SU-DHL-6 (cell line): ENCODE data around the gene BRSK1.

ENCODE experiments used
- H2AFZ ChIP-seq: fragments of 200-600 bp; sonication (generic); 2 replicates; pipeline ENCODE4 v1.6.1; 2014; ENCODE audit warnings: low read depth, mild to moderate bottlenecking, moderate library complexity, mixed read lengths, antibody characterized with exemption, low read length; ENCODE audit not compliant: severe bottlenecking
- H3F3A ChIP-seq: fragments of 200-600 bp; shearing (Covaris generic); 2 replicates; pipeline ENCODE4 v1.6.0; 2016; ENCODE audit warnings: antibody characterized with exemption, mild to moderate bottlenecking; ENCODE audit not compliant: insufficient read depth
- H3K27ac ChIP-seq: fragments of 200-600 bp; sonication (generic); 2 replicates; pipeline ENCODE4 v1.5.1; 2016; ENCODE audit warnings: low read depth, mild to moderate bottlenecking, low read length, moderate library complexity, mixed read lengths
- H3K27me3 ChIP-seq: fragments of 200-600 bp; sonication (generic), shearing (Covaris generic); 2 replicates; pipeline ENCODE4 v1.6.0; 2014; ENCODE audit warnings: mild to moderate bottlenecking, low read length
- H3K36me3 ChIP-seq: fragments of 200-600 bp; sonication (generic); 2 replicates; pipeline ENCODE4 v1.6.1; 2014; ENCODE audit warnings: mild to moderate bottlenecking, low read length, mixed read lengths
- H3K4me2 ChIP-seq: fragments of 300-600, 200-600 bp; shearing (Covaris generic), sonication (generic); 2 replicates; pipeline ENCODE4 v1.6.0; 2014; ENCODE audit warnings: low read length, low read depth, mild to moderate bottlenecking; ENCODE audit not compliant: poor library complexity, severe bottlenecking
- H3K4me3 ChIP-seq: fragments of 200-600 bp; sonication (generic); 2 replicates; pipeline ENCODE4 v1.5.1; 2014; ENCODE audit warnings: antibody characterized with exemption, low read length, mild to moderate bottlenecking, mixed read lengths; ENCODE audit not compliant: insufficient read depth, poor library complexity, severe bottlenecking
- H3K79me2 ChIP-seq: fragments of 200-600 bp; sonication (generic); 2 replicates; pipeline ENCODE4 v1.6.1; 2014; ENCODE audit warnings: mild to moderate bottlenecking, low read length, moderate library complexity; ENCODE audit not compliant: insufficient read depth
- H3K9ac ChIP-seq: fragments of 200-600 bp; sonication (generic); 2 replicates; pipeline ENCODE4 v1.7.0; 2014; ENCODE audit warnings: mild to moderate bottlenecking, low read length
- H3K9me2 ChIP-seq: fragments of 200-600 bp; sonication (generic); replicated peaks from 2 replicates; pipeline ENCODE4 v1.6.1; 2014; ENCODE audit warnings: low read length; ENCODE audit not compliant: insufficient read depth
- H3K9me3 ChIP-seq: fragments of 200-600 bp; sonication (generic); 2 replicates; pipeline ENCODE4 v1.6.1; 2014; ENCODE audit warnings: low read length, mixed read lengths; ENCODE audit not compliant: insufficient read depth
- H4K20me1 ChIP-seq: fragments of 200-600 bp; sonication (generic); 2 replicates; pipeline ENCODE4 v1.6.1; 2014; ENCODE audit warnings: low read depth, mild to moderate bottlenecking, antibody characterized with exemption, low read length, moderate library complexity, mixed read lengths
- EZH2phosphoT487 ChIP-seq: fragments of 200-600 bp; sonication (generic), shearing (Covaris generic); conservative IDR thresholded peaks from 2 replicates; pipeline ENCODE4 v1.6.1; 2018; ENCODE audit warnings: mild to moderate bottlenecking, antibody characterized with exemption, low read length, moderate library complexity, mixed read lengths
- TF ChIP-seq, protein P1 (sequence below): fragments of 200-600 bp; sonication (generic); IDR thresholded peaks from one replicate; pipeline ENCODE4 v1.5.1; 2017; ENCODE audit warnings: antibody characterized with exemption, mild to moderate bottlenecking, low read length, moderate library complexity; ENCODE audit not compliant: insufficient read depth, poor library complexity, severe bottlenecking

BRSK1 gene

DNA sequence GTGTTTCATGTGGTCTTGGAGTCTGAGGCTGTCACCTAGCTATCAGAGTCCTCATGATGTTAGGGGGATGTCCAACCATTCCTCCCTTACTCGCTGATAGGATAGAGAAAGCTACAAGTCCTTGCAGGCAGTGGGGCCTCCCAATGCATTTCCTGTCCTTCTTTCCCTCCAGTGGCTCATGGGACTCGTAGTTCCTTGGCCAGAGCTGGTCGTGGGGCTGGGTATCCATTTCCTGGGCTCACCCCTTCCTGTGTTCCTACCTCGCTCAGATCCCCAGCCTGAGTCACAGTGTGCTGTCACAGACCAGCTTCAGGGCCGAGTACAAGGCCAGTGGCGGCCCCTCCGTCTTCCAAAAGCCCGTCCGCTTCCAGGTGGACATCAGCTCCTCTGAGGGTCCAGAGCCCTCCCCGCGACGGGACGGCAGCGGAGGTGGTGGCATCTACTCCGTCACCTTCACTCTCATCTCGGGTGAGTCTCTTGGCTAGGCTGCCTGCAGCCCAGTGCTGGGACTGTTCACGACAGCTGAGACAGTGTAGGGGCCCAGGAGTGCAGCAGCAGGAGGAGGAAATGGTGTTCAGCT lies 22.3 kb downstream of the BRSK1 start:
- Histone ChIP-seq H3K27ac (no peak overlapping the region), H3K9me3 (no peaks in the 10 kb centered on the region), H3K9ac (no peak overlapping the region), H3K79me2 (no peaks in the 10 kb centered on the region), H3K4me2 (no peak overlapping the region), H3K36me3 (no peaks in the 10 kb centered on the region), H3F3A (no peaks in the 10 kb centered on the region), H3K27me3 (no peaks in the 10 kb centered on the region), H2AFZ (no peak overlapping the region), H3K9me2 (no peaks in the 10 kb centered on the region), H4K20me1 (no peaks in the 10 kb centered on the region), H3K4me3 (no peak overlapping the region)
- TF ChIP-seq, protein P1, sequence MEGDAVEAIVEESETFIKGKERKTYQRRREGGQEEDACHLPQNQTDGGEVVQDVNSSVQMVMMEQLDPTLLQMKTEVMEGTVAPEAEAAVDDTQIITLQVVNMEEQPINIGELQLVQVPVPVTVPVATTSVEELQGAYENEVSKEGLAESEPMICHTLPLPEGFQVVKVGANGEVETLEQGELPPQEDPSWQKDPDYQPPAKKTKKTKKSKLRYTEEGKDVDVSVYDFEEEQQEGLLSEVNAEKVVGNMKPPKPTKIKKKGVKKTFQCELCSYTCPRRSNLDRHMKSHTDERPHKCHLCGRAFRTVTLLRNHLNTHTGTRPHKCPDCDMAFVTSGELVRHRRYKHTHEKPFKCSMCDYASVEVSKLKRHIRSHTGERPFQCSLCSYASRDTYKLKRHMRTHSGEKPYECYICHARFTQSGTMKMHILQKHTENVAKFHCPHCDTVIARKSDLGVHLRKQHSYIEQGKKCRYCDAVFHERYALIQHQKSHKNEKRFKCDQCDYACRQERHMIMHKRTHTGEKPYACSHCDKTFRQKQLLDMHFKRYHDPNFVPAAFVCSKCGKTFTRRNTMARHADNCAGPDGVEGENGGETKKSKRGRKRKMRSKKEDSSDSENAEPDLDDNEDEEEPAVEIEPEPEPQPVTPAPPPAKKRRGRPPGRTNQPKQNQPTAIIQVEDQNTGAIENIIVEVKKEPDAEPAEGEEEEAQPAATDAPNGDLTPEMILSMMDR: no peak
- no peak for TF ChIP-seq EZH2phosphoT487

DNA sequence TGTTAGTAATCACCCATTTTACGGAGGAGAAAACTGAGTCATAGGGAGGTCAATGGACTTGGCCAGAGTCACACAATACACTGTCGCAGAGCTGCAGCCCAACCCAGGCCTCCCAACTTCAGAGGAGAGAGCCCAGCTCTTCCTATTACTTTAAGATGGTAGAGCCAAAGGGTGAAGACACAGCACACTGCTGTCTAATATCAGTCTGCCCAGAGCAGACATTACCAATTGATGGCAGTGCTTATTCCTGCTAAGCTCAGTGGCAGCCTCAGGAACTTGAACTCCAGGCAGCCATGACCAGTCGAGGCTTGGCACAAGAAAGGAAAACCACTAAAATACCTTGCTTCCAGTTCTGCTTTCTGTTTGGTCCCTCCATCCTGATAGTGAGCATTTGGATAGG lies 22.9 kb downstream of the BRSK1 start:
- Histone ChIP-seq H3K9ac (no peak overlapping the region), H3K4me2 (no peak overlapping the region)

DNA sequence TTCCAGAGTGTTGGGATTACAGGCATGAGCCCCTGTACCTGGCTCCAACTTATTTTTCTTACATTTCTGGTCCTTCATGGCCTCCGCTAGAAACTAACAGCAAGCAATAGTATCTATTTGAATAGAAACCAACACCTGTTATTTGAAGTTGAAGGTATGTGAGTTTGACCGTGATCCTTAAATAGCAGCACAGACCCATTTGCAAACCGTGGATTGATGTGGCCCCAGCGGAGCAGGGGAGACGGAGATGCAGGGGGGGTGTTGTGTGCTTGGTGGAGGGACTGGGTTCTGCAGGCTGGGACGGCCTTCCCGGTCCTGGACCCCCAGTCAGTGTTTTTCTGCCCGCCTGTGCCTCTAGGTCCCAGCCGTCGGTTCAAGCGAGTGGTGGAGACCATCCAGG lies 24.5 kb downstream of the BRSK1 start:
- Histone ChIP-seq H3K27me3 (no peaks in the 10 kb centered on the region), H3K36me3 (no peaks in the 10 kb centered on the region), H3K4me3 (no peak overlapping the region), H2AFZ (no peak overlapping the region), H3K9ac (no peak overlapping the region), H3F3A (no peaks in the 10 kb centered on the region), H3K9me3 (no peaks in the 10 kb centered on the region), H4K20me1 (no peaks in the 10 kb centered on the region), H3K9me2 (no peaks in the 10 kb centered on the region), H3K27ac (no peak overlapping the region), H3K4me2 (no peak overlapping the region), H3K79me2 (no peaks in the 10 kb centered on the region)
- TF ChIP-seq, protein P1: no peak
- no peak for TF ChIP-seq EZH2phosphoT487

More for the DNA sequence above, 22.9 kb downstream of the BRSK1 start:
- no peak overlapping the region for H3K4me3 ChIP-seq
- TF ChIP-seq EZH2phosphoT487: no peak
- TF ChIP-seq, protein P1: no peak
- no peaks in the 10 kb centered on the region for H3K36me3 ChIP-seq
- no peaks in the 10 kb centered on the region for H3K27me3 ChIP-seq
- H3K9me3 ChIP-seq: no peaks in the 10 kb centered on the region
- no peak overlapping the region for H3K27ac ChIP-seq
- H4K20me1 ChIP-seq: no peaks in the 10 kb centered on the region
- no peaks in the 10 kb centered on the region for H3K9me2 ChIP-seq
- no peaks in the 10 kb centered on the region for H3F3A ChIP-seq
- no peak overlapping the region for H2AFZ ChIP-seq
- H3K79me2 ChIP-seq: no peaks in the 10 kb centered on the region
